ENCODE measurements around the gene UGT1A6.

DNA sequence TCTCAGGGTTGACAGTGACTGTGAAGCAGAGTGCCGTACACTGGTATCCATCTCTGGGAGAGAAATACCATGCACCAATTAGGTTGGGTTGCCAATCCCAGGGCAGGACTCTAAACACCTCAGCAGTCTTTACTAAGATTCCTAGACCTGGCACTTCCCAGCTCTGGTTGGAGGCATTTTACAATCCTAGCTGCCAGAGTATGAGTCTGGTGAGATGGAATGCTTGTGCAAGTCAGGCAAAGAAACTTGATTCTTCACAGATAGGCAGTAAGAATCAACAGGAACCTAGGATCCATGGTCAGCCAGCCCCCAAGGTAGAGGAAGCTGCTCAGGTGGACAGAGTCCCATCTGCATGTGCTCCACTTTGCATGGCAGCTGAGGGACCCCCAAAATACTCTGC is 14.0 kb downstream of the UGT1A6 start:
- TF ChIP-seq, protein P1, sequence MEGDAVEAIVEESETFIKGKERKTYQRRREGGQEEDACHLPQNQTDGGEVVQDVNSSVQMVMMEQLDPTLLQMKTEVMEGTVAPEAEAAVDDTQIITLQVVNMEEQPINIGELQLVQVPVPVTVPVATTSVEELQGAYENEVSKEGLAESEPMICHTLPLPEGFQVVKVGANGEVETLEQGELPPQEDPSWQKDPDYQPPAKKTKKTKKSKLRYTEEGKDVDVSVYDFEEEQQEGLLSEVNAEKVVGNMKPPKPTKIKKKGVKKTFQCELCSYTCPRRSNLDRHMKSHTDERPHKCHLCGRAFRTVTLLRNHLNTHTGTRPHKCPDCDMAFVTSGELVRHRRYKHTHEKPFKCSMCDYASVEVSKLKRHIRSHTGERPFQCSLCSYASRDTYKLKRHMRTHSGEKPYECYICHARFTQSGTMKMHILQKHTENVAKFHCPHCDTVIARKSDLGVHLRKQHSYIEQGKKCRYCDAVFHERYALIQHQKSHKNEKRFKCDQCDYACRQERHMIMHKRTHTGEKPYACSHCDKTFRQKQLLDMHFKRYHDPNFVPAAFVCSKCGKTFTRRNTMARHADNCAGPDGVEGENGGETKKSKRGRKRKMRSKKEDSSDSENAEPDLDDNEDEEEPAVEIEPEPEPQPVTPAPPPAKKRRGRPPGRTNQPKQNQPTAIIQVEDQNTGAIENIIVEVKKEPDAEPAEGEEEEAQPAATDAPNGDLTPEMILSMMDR (IDR thresholded peaks at IDR 0.05) = no peak
- no peak for TF ChIP-seq EP300 (IDR thresholded peaks at IDR 0.05)
- TF ChIP-seq SMC3 (IDR thresholded peaks at IDR 0.05) = no peak
- TF ChIP-seq RARB (CRISPR knock-in tag; IDR thresholded peaks at IDR 0.05) = no peak
- TF ChIP-seq POLR2A (IDR thresholded peaks at IDR 0.05; ENCODE audit: low read length) = no peak
- no peak for TF ChIP-seq KDM1A (IDR thresholded peaks at IDR 0.05; ENCODE audit: low read depth)
- TF ChIP-seq CBX8 (IDR thresholded peaks at IDR 0.05) = no peak
- TF ChIP-seq FOSL2 (IDR thresholded peaks at IDR 0.05) = no peak
- no peak; the same call in 1 of the 2 replicates for TF ChIP-seq FOSL2 (CRISPR knock-in tag; IDR thresholded peaks at IDR 0.05)
- TF ChIP-seq RFX5 (IDR thresholded peaks at IDR 0.05) = no peak
- TF ChIP-seq, protein P2, sequence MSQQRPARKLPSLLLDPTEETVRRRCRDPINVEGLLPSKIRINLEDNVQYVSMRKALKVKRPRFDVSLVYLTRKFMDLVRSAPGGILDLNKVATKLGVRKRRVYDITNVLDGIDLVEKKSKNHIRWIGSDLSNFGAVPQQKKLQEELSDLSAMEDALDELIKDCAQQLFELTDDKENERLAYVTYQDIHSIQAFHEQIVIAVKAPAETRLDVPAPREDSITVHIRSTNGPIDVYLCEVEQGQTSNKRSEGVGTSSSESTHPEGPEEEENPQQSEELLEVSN (IDR thresholded peaks at IDR 0.05; ENCODE audit: borderline replicate concordance, low read depth) = no peak
- no peak for TF ChIP-seq CHD2 (IDR thresholded peaks at IDR 0.05; ENCODE audit: low read length, partially characterized antibody)
- TF ChIP-seq ZFP36 (IDR thresholded peaks at IDR 0.05; ENCODE audit: borderline replicate concordance, partially characterized antibody) = no peak

Measured in A549 (cell line).